GM12872 (cell line): ENCODE data around the gene SH3GL1.

ENCODE experiments used
- TF ChIP-seq, protein P1 (sequence below): IDR thresholded peaks from 3 replicates; pipeline ENCODE4 v1.5.1; 2011; ENCODE audit warnings: low read depth, mild to moderate bottlenecking, low read length, moderate library complexity; ENCODE audit not compliant: insufficient read depth

Gene SH3GL1

GRCh38 chr19:4367781-4368127 is 32.6 kb downstream of the SH3GL1 start:
- TF ChIP-seq, protein P1, sequence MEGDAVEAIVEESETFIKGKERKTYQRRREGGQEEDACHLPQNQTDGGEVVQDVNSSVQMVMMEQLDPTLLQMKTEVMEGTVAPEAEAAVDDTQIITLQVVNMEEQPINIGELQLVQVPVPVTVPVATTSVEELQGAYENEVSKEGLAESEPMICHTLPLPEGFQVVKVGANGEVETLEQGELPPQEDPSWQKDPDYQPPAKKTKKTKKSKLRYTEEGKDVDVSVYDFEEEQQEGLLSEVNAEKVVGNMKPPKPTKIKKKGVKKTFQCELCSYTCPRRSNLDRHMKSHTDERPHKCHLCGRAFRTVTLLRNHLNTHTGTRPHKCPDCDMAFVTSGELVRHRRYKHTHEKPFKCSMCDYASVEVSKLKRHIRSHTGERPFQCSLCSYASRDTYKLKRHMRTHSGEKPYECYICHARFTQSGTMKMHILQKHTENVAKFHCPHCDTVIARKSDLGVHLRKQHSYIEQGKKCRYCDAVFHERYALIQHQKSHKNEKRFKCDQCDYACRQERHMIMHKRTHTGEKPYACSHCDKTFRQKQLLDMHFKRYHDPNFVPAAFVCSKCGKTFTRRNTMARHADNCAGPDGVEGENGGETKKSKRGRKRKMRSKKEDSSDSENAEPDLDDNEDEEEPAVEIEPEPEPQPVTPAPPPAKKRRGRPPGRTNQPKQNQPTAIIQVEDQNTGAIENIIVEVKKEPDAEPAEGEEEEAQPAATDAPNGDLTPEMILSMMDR = no peak

- TF ChIP-seq, protein P1 = no peak
These were observed 33.0 kb downstream of the SH3GL1 start for GRCh38 chr19:4367336-4367723.

- TF ChIP-seq, protein P1 = no peak
These were observed 33.5 kb downstream of the SH3GL1 start for GRCh38 chr19:4366666-4367335.

DNA sequence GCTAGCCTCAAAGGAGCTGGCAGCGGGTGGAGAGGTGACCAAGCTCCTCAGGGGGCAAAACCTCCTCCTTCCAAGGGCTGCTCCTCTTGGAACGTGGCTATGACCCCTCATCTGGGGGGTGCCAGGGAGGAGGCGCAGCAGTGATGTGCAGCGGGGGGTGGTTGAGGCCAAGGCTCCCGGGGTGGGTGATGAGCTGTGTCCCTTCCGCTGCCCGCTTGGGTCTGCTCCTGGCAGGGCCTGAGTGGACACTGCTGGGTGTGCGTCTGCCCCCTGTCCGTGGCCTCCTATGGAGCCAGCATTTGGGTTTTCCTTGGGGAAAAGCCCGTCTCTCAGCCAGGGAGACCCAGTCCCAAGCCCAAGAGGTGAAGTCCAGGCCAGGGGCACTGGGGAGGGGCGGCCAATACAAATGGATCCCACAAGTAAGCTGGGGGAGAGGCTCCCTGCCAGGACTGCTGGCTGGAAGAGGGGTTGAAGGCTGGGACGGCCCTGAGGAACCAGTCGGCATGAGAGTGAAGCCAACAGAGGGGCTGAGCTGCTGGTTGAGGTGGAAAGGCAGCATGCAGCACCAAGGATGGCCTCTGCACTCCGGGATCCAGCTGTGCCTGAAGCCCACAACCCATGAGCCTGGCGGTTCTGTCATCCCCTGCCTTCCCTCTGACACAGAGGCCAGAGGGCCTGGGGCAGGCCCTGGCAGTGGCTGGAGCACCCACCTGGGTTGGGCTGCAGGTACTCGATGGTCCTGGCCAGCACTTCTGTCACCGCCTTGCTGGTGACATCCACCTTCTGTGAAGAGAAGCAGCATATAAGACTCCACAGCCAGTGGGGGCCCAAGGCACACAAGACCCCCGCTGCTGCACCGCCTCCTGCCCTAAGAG is 34.3 kb downstream of the SH3GL1 start:
- TF ChIP-seq, protein P1 = no peak

DNA sequence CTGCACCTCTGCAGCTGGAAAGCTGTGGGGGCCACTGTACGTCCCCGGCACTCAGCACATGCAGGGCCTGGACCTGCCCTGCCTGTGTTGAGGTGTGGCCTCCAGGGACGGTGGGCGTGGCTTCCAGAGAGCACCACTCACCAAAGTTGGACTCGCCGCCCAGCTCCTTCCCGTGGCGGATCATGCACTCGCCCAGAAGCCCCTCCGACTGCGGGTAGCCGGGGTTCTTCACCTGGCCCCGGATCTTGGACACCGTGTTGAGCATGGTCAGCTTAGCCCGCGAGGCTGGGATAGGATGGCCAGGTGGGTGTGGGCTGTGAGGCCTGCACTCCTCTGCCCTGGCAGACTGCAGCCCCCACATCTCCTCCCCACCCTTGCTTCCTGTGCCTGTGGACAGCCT is 35.0 kb downstream of the SH3GL1 start:
- TF ChIP-seq, protein P1 = no peak

DNA sequence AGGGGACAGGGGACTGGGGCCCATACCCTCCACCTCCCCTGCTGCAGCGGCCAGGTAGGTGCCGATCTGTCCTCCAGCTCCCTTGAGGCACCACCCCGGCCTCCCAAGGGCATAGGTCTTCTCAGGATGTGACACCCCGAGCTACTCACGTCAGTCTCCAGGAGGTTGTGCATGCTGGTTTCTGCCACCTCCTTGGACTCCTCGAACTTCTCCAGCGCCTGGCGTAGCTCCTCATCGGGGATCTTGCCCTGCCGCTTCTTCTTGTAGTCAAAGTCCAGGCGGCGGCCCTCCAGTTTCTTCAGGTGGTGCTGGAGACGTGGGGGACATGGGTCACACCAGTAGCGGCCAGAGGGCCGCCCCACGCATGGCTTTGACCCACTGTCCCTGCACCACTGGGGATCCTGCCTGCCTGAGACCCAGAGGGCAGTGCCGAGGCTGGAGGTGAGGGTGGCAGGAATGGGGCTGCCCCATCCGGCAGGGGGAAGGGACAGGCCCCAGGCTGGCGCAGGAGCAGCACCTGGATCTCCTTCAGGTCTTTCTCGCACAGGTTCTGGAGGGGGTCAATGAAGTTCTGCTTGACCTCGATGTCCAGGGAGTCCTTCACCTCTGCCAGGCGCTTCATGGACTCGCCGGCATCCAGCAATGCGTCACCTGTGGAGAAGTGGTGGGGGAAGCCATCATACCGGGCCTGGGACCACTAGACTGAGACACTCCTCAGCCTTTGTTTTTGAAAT is 36.6 kb downstream of the SH3GL1 start:
- TF ChIP-seq, protein P1 = no peak
